Mesodermal cell (in vitro differentiated cells): ENCODE data around the gene TOMM20.
A peak's percentile ranks its signal among the peaks of the same experiment; 100 is the strongest.
"Not testable (repeated sequence)": the region's sequence is repeated elsewhere in the genome, so short reads cannot be mapped to it uniquely, and the experiment has no call there.

Source experiments
- H3K27ac ChIP-seq: 2 replicates; pipeline ENCODE4 v1.7.0; 2013; ENCODE audit warnings: mild to moderate bottlenecking, low read depth, low read length, moderate library complexity; ENCODE audit not compliant: severe bottlenecking
- H3K36me3 ChIP-seq: 2 replicates; pipeline ENCODE4 v1.7.1; 2013; ENCODE audit warnings: mild to moderate bottlenecking, low read length, moderate library complexity; ENCODE audit not compliant: control insufficient read depth, insufficient read depth
- H3K4me1 ChIP-seq: one replicate; pipeline ENCODE4 v1.7.1; 2013; ENCODE audit warnings: mild to moderate bottlenecking, low read length; ENCODE audit not compliant: insufficient read depth, control insufficient read depth, poor library complexity, severe bottlenecking
- H3K4me3 ChIP-seq: 2 replicates; pipeline ENCODE4 v1.7.0; 2013; ENCODE audit warnings: low read length, control low read depth, mild to moderate bottlenecking; ENCODE audit not compliant: insufficient read depth, poor library complexity, severe bottlenecking; ENCODE audit errors: extremely low read depth
- H3K9me3 ChIP-seq: 2 replicates; pipeline ENCODE4 v1.7.1; 2013; ENCODE audit warnings: mild to moderate bottlenecking, low read length, moderate library complexity; ENCODE audit not compliant: control insufficient read depth
- WGBS, 2 experiments: methylation state at CpG; one replicate each; pipeline ENCODE4 v1.1.5; 2013; ENCODE audit warnings: missing lambda C conversion rate in 2 of 2; ENCODE audit not compliant: insufficient coverage in 2 of 2; 5-methylcytosine and 5-hydroxymethylcytosine counted together

The TOMM20 gene

GRCh38 chr1:235101558-235102258 is 26.9 kb downstream of the TOMM20 start:
- no peak overlapping the region for H3K27ac ChIP-seq
- no peaks in the 10 kb centered on the region for H3K4me1 ChIP-seq
- no peak overlapping the region for H3K4me3 ChIP-seq
- H3K9me3 ChIP-seq: no peaks in the 10 kb centered on the region
- 91 to 100% methylated on average over 3 of the region's 5 CpGs for WGBS, 2 experiments
- H3K36me3 ChIP-seq: peaks cover 9% of the 10 kb centered on the region

- peaks cover 3% of the 10 kb centered on the region for H3K36me3 ChIP-seq
- WGBS, 2 experiments: 76 to 81% methylated on average over 11 to 13 of the region's 13 CpGs
- H3K4me1 ChIP-seq: peaks cover 11% of the 10 kb centered on the region
- H3K9me3 ChIP-seq: no peaks in the 10 kb centered on the region
- no peak overlapping the region for H3K4me3 ChIP-seq
- no peak overlapping the region for H3K27ac ChIP-seq
Observed at GRCh38 chr1:235100194-235100772, 28.4 kb downstream of the TOMM20 start.

- Histone ChIP-seq H3K9me3 (no peaks in the 10 kb centered on the region), H3K4me1 (peaks cover 11% of the 10 kb centered on the region), H3K27ac (no peak overlapping the region), H3K4me3 (no peak overlapping the region), H3K36me3 (peaks cover 3% of the 10 kb centered on the region)
- 95 to 96% methylated on average over 9 of the region's 9 CpGs for WGBS, 2 experiments
Observed at GRCh38 chr1:235098991-235099390, 29.6 kb downstream of the TOMM20 start.

GRCh38 chr1:235098547-235098946 is 30.1 kb downstream of the TOMM20 start:
- Histone ChIP-seq H3K4me3 (no peak overlapping the region), H3K27ac (no peak overlapping the region), H3K9me3 (no peaks in the 10 kb centered on the region), H3K36me3 (no peaks in the 10 kb centered on the region), H3K4me1 (peaks cover 14% of the 10 kb centered on the region)
- 66 to 81% methylated on average over 4 to 5 of the region's 6 CpGs for WGBS, 2 experiments

- H3K4me1 ChIP-seq: peaks cover 22% of the 10 kb centered on the region
- not testable (repeated sequence) for H3K9me3 ChIP-seq, H3K27ac ChIP-seq, H3K36me3 ChIP-seq, H3K4me3 ChIP-seq
- 94 to 96% methylated on average over 11 to 13 of the region's 14 CpGs for WGBS, 2 experiments
Observed at GRCh38 chr1:235097501-235097900, 31.1 kb downstream of the TOMM20 start.

GRCh38 chr1:235095938-235096562 is 32.6 kb downstream of the TOMM20 start:
- Histone ChIP-seq H3K9me3 (no peaks in the 10 kb centered on the region), H3K36me3 (no peaks in the 10 kb centered on the region), H3K27ac (no peak overlapping the region), H3K4me1 (peaks cover 27% of the 10 kb centered on the region), H3K4me3 (no peak overlapping the region)
- WGBS, 2 experiments: 78 to 94% methylated on average over 3 to 5 of the region's 6 CpGs

- 37 to 41% methylated on average over 16 to 22 of the region's 24 CpGs for WGBS, 2 experiments
- H3K4me3 ChIP-seq: no peak overlapping the region
- no peaks in the 10 kb centered on the region for H3K9me3 ChIP-seq
- H3K4me1 ChIP-seq: peaks cover 40% of the 10 kb centered on the region
- H3K36me3 ChIP-seq: no peaks in the 10 kb centered on the region
- peak overlapping the region; percentile 36 for H3K27ac ChIP-seq
Observed at GRCh38 chr1:235093696-235094592, 34.7 kb downstream of the TOMM20 start.

- H3K4me3 ChIP-seq: no peak overlapping the region
- 43 to 52% methylated on average over 23 to 25 of the region's 27 CpGs for WGBS, 2 experiments
- peak overlapping the region; percentile 36 for H3K27ac ChIP-seq
- peaks cover 40% of the 10 kb centered on the region for H3K4me1 ChIP-seq
- no peaks in the 10 kb centered on the region for H3K9me3 ChIP-seq
- no peaks in the 10 kb centered on the region for H3K36me3 ChIP-seq
Observed at GRCh38 chr1:235093013-235093695, 35.5 kb downstream of the TOMM20 start.

- H3K4me1 ChIP-seq: peaks cover 40% of the 10 kb centered on the region
- not testable (repeated sequence) for H3K27ac ChIP-seq, H3K4me3 ChIP-seq, H3K36me3 ChIP-seq, H3K9me3 ChIP-seq
- no CpG with 5 or more reads among the region's 14 CpGs for WGBS, 2 experiments
Observed at GRCh38 chr1:235092415-235092814, 36.2 kb downstream of the TOMM20 start.

GRCh38 chr1:235092045-235092406 is 36.6 kb downstream of the TOMM20 start:
- not testable (repeated sequence) for H3K27ac ChIP-seq
- no CpG with 5 or more reads among the region's 8 CpGs for WGBS, 2 experiments

More at GRCh38 chr1:235092045-235092406, 36.6 kb downstream of the TOMM20 start:
- peaks cover 40% of the 10 kb centered on the region for H3K4me1 ChIP-seq
- H3K9me3 ChIP-seq, H3K36me3 ChIP-seq, H3K4me3 ChIP-seq: not testable (repeated sequence)
